Measurements from ENCODE around the gene P4HA2.

- TF ChIP-seq EP300 (IDR thresholded peaks at IDR 0.05) (no peak), CTCF (IDR thresholded peaks at IDR 0.05) (no peak), POLR2A (IDR thresholded peaks at IDR 0.05; ENCODE audit: low read depth) (no peak)
These were observed 38.6 kb upstream of the P4HA2 start for GRCh38 chr5:132266031-132266835.
